Pancreas (tissue), 10 donors: ENCODE data around the gene UTP4. TPM values are rescaled to one million over a fixed set of nuclear protein-coding genes. Genes with fewer than 3 reads are reported as not detected.
A peak's percentile ranks its signal among the peaks of the same experiment; 100 is the strongest.

ENCODE experiments used
- ATAC-seq, 4 donors: fragments of 200-7000 bp; cut with Tn5 transposase; one replicate each; pipeline versions ENCODE4 v1.8.0 to v1.9.1; 2020; ENCODE audit warnings: mild to moderate bottlenecking in 4 of 4, moderate library complexity in 4 of 4
- DNase-seq, 6 donors: peaks; one replicate each; pipeline ENCODE4 v3.0.0-alpha.2; 2020
- FAIRE-seq: peaks from 2 replicates; lab custom pipeline; 2012; peaks lifted over from hg19 to GRCh38; lab: Jason Lieb, UNC
- H3K27ac ChIP-seq, 4 donors: fragments of 200-600 bp; sonication (generic); 1 replicate in 3 of 4; 2 replicates in 1 of 4; pipeline versions ENCODE4 v1.5.0 to v1.8.0; 2020
- H3K27me3 ChIP-seq, 4 donors: fragments of 200-600 bp; one replicate each; pipeline ENCODE4 v1.8.0; 2021
- H3K36me3 ChIP-seq, 3 donors: fragments of 200-600 bp; sonication (generic) in 1 of 3; one replicate each; pipeline versions ENCODE4 v1.5.0 to v1.8.0; 2020 to 2021
- H3K4me1 ChIP-seq, 3 donors: fragments of 200-600 bp; one replicate each; pipeline ENCODE4 v1.8.0; 2021
- H3K4me3 ChIP-seq, 4 donors: fragments of 200-600 bp; sonication (generic) in 2 of 4; one replicate each; pipeline versions ENCODE4 v1.5.0 to v1.8.0; 2020 to 2021
- H3K9me3 ChIP-seq, 4 donors: fragments of 200-600 bp; one replicate each; pipeline ENCODE4 v1.8.0; 2021
- WGBS, 2 donors: extraction: QIAGEN DNeasy Blood & Tissue Kit; methylation state at CpG; one replicate each; pipeline ENCODE4 v1.1.7; 2013; 5-methylcytosine and 5-hydroxymethylcytosine counted together
- intact Hi-C, 3 donors: fragments of 100-400 bp; cut with DNase I; formaldehyde crosslinking; loops; one replicate each; pipeline versions ENCODE4 v1.11.1 to v1.14.2; 2022
- polyA plus RNA-seq, 2 donors: library from polyadenylated mRNA; stranded (reverse); fragments of 200-250 nt; gene quantifications; one replicate each; pipeline ENCODE4 v1.2.3, GENCODE V29; 2013
- total RNA-seq, 6 donors: library from RNA; stranded (reverse); fragmentation: NEBNext Ultra II Directional in 4 of 6; extraction: Animal tissue kit (Norgen Biotek cat#: 25700) in 4 of 6; gene quantifications; one replicate each; pipeline versions ENCODE4 v1.2.1 to v1.2.4, GENCODE V29; 2021 to 2023
- TF ChIP-seq, protein P1 (sequence below), 4 donors: fragments of 200-600 bp; sonication (generic) in 3 of 4; IDR thresholded peaks; one replicate each; pipeline versions ENCODE4 v1.5.0 to v1.8.0; 2021; ENCODE audit warnings: antibody characterized with exemption in 4 of 4
- donor health status: healthy with polysubstance abuse.
- donor health status: DM: no; HTN: no; CAD: no; lungs with moderate emphysema.
- donor health status: DM: no; HTN: no; CAD: no.
- donor health status: control.
- donor health status: control.
- donor health status: Bipolar disorder and iron deficiency.
- donor health status: DM: yes; HTN: yes; CAD: no.
- donor health status: DM: no; HTN: no; CAD: no.
- donor health status: DM: no; HTN: no; CAD: no.
- donor health status: DM: yes; HTN: yes; CAD: no.

UTP4 gene
- total and polyA plus RNA-seq, 8 donors, result 11.6 to 29.0 (median 21.8) TPM

DNA sequence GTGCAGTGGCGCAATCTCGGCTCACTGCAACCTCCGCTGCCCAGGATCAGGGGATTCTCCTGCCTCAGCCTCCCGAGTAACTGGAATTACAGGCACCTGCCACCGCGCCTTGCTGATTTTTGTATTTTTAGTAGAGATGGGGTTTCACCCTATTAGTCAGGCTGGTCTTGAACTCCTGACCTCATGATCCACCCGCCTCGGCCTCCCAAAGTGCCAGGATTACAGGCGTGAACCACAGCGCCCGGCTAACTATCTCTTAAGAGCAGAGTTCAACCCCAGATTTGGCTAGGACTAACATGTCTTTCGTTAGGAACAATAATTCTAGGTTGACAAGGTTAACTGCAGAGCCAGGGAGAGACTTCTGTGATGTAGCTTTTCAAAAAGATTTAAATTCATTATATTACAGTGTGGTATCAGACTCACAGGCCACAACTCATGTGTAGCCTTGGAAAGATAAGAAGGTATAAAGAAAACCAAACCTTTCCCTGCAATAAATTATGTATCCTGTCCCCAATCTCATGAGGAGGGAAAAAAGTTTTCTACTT, 4.4 kb upstream of the UTP4 start:
- FAIRE-seq (no peak), ATAC-seq (no peak), DNase-seq (no peak)
- intact Hi-C loops, result no loop called here
- H3K4me1 ChIP-seq, result peaks cover 0 to 13% (median 9%) of the 10 kb centered on the region in 3 donors
- TF ChIP-seq, protein P1, sequence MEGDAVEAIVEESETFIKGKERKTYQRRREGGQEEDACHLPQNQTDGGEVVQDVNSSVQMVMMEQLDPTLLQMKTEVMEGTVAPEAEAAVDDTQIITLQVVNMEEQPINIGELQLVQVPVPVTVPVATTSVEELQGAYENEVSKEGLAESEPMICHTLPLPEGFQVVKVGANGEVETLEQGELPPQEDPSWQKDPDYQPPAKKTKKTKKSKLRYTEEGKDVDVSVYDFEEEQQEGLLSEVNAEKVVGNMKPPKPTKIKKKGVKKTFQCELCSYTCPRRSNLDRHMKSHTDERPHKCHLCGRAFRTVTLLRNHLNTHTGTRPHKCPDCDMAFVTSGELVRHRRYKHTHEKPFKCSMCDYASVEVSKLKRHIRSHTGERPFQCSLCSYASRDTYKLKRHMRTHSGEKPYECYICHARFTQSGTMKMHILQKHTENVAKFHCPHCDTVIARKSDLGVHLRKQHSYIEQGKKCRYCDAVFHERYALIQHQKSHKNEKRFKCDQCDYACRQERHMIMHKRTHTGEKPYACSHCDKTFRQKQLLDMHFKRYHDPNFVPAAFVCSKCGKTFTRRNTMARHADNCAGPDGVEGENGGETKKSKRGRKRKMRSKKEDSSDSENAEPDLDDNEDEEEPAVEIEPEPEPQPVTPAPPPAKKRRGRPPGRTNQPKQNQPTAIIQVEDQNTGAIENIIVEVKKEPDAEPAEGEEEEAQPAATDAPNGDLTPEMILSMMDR (IDR thresholded peaks at IDR 0.05), result no peak
- WGBS, 2 donors, result 86 to 87% methylated on average over 12 of the region's 12 CpGs
- H3K9me3 ChIP-seq, result no peaks in the 10 kb centered on the region
- no peak overlapping the region for H3K4me3 ChIP-seq
- no peaks in the 10 kb centered on the region for H3K36me3 ChIP-seq
- H3K27me3 ChIP-seq, result no peaks in the 10 kb centered on the region
- no peak overlapping the region for H3K27ac ChIP-seq

DNA sequence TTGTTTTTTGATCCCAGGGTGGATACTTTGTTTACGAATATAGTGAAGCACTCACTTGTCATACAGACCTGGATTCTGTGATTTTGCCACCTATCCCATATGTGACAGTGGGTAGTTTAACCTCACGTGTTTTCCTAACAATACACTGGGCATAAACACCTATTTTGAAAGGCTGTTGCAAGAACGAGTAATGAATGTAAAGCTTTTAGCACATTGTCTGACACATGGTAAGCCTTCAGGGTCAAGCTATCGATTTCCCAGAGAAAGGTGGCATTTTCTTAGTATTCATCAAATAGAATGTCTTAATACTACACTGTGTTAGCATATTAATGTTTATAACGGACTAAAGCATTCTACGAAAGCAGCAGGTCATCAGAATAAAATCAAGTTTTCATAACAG, 2.0 kb upstream of the UTP4 start:
- 17 to 24% methylated on average over 6 of the region's 6 CpGs for WGBS, 2 donors
- no peak for DNase-seq
- peaks cover 7 to 22% (median 15%) of the 10 kb centered on the region in 3 donors for H3K4me1 ChIP-seq
- H3K27ac ChIP-seq, result no peak overlapping the region
- ATAC-seq, result no peak
- H3K9me3 ChIP-seq, result no peaks in the 10 kb centered on the region
- TF ChIP-seq, protein P1 (IDR thresholded peaks at IDR 0.05), result no peak
- FAIRE-seq, result no peak
- H3K27me3 ChIP-seq, result no peaks in the 10 kb centered on the region
- intact Hi-C loops, result no loop called here
- H3K4me3 ChIP-seq, result peak overlapping the region in 1 of 4 donors; percentile 84
- no peaks in the 10 kb centered on the region for H3K36me3 ChIP-seq

DNA sequence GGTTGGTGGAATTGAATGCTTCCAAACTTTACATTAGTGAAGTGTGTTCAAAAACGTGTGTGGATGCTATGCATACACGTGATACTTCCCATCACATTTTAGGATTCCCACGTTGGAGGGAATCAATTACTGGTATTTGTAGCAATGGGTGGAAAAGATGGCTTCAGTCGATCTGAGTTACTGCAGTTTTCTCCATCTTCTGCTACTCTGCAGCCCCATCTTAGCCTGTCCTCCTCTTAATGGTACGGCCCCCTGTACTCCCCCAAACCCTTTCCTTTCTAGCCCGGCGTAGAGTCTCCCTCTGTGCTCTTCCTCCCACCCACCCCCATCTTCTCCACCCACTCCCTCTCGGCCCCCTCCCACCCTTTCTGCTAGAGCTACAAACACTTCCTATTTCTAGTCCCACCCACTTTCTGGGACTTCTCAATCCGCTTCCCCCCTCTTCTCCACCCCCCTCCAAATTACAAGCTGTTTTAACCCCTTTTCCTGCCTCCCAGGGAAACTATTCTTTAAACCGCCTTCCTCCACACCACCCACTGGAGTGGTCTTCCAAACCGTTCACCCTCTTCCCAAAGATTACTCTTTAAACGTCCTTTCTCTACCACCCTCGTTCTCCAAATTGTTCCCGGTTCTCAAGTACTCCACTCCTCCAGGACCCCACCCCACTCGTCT, 1.1 kb upstream of the UTP4 start:
- ATAC-seq (peak in 2 of 4 donors; percentile 12 to 19), DNase-seq (no peak), FAIRE-seq (no peak)
- Histone ChIP-seq H3K36me3 (no peaks in the 10 kb centered on the region), H3K4me1 (peaks cover 7 to 22% (median 15%) of the 10 kb centered on the region in 3 donors), H3K27me3 (no peaks in the 10 kb centered on the region), H3K4me3 (peak overlapping the region; percentile 55 to 84 (median 74)), H3K27ac (peak overlapping the region in 3 of 4 donors; percentile 73 to 84 (median 79)), H3K9me3 (no peaks in the 10 kb centered on the region)
- TF ChIP-seq, protein P1 (IDR thresholded peaks at IDR 0.05), result no peak
- WGBS, 2 donors, result 4 to 9% methylated on average over 15 of the region's 15 CpGs
- intact Hi-C loops, result no loop called here

DNA sequence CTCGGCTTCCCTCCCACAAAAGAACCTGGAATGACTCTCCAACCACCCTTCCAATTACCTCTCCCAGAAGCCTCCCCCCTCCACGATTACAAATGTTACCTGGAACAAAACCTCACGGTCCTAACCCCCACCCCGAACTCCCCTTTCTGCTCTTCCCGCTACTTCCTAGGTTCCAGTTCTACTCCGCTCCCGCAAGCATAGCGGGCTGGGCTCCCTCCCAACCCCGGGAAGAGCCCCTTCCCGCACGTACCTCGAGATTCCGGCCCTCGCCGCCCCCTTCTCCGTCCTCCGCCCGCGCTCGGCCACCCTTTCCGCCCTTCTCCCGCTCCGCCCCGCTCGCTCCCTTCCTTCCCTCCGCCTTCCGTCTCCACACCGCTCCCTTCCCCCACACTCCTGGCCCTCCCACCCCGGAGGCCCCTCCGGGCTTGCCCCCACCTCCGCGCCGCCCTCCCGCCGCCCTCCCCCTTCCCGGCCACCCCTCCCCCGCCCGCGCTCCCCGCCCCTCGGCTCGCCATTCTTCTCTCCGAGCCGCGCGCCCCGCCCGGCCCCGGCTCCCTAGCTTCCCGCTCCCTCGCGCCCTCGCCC, 518 bp upstream of the UTP4 start:
- TF ChIP-seq, protein P1 (IDR thresholded peaks at IDR 0.05), result no peak
- Histone ChIP-seq H3K27ac (peak overlapping the region; percentile 31 to 84 (median 76)), H3K9me3 (no peaks in the 10 kb centered on the region), H3K4me1 (peaks cover 7 to 22% (median 15%) of the 10 kb centered on the region in 3 donors), H3K4me3 (peak overlapping the region; percentile 55 to 84 (median 74)), H3K36me3 (no peaks in the 10 kb centered on the region), H3K27me3 (no peaks in the 10 kb centered on the region)
- peak; percentile 62 to 83 (median 76) for ATAC-seq
- intact Hi-C loops, result no loop called here
- peak; percentile 70 to 86 (median 84) for DNase-seq
- 1% methylated on average over 36 to 53 of the region's 53 CpGs for WGBS, 2 donors
- no peak for FAIRE-seq
